Activated CD8-positive, alpha-beta memory T cell treated with anti-CD3 and anti-CD28 coated beads, Interleukin-2, amount 50 U/mL, for 4 hours (primary cell): ENCODE results near the gene MACROD1.
"Not testable (repeated sequence)": the region's sequence is repeated elsewhere in the genome, so short reads cannot be mapped to it uniquely, and the experiment has no call there.

Experiments used
- DNase-seq: peaks from one replicate; pipeline ENCODE4 v3.0.0-alpha.2; 2020

Gene MACROD1

GRCh38 chr11:63986932-63987513 lies 178.9 kb downstream of the MACROD1 start:
- DNase-seq = no peak

- DNase-seq = peak; percentile 86
Observed at GRCh38 chr11:63986156-63986931, 179.6 kb downstream of the MACROD1 start, which contains the start of gene OTUB1. OTUB1 (plus strand) TSS chr11:63986438; CDS start chr11:63986457, 19 bp downstream.

GRCh38 chr11:63985812-63986155 lies 180.1 kb downstream of the MACROD1 start:
- DNase-seq = peak; percentile 56

GRCh38 chr11:63979426-63979825 lies 186.5 kb downstream of the MACROD1 start:
- DNase-seq = no peak

- DNase-seq = no peak
Observed at GRCh38 chr11:63978551-63979239, 187.2 kb downstream of the MACROD1 start.

GRCh38 chr11:63974259-63975143 lies 191.4 kb downstream of the MACROD1 start, which contains the start of gene COX8A:
COX8A (plus strand) TSS chr11:63974620; CDS start chr11:63974681, 61 bp downstream.
- DNase-seq = peak; percentile 88

- not testable (repeated sequence) for DNase-seq
Observed at GRCh38 chr11:63973912-63974258, 192.0 kb downstream of the MACROD1 start.

- no peak for DNase-seq
Observed at GRCh38 chr11:63970902-63971301, 195.0 kb downstream of the MACROD1 start.

- DNase-seq = no peak
Observed at GRCh38 chr11:63969461-63969860, 196.5 kb downstream of the MACROD1 start.

- DNase-seq = no peak
Observed at GRCh38 chr11:63966444-63966843, 199.5 kb downstream of the MACROD1 start.

GRCh38 chr11:63963895-63964294 lies 202.0 kb downstream of the MACROD1 start:
- DNase-seq = not testable (repeated sequence)

- DNase-seq = no peak
Observed at GRCh38 chr11:63961608-63962412, 204.1 kb downstream of the MACROD1 start.

- no peak for DNase-seq
Observed at GRCh38 chr11:63958008-63958407, 207.9 kb downstream of the MACROD1 start.

GRCh38 chr11:63952570-63952969 lies 213.3 kb downstream of the MACROD1 start:
- DNase-seq = no peak

GRCh38 chr11:63951779-63952536 lies 214.0 kb downstream of the MACROD1 start:
- DNase-seq = peak; percentile 33
